Neural cell (in vitro differentiated cells): ENCODE measurements around the gene TMEM231. TPM values are rescaled to one million over a fixed set of nuclear protein-coding genes. Genes with fewer than 3 reads are reported as not detected.

Experiments
- H2AFZ ChIP-seq: fragments of 200-600, 300-800 bp; sonication (generic), shearing (Covaris generic); 2 replicates; pipeline ENCODE4 v1.6.0; 2014; ENCODE audit warnings: low read depth, mild to moderate bottlenecking, antibody characterized with exemption, low read length, moderate library complexity
- H3F3A ChIP-seq: fragments of 200-600 bp; shearing (Covaris generic); 2 replicates; pipeline ENCODE4 v1.6.1; 2016; ENCODE audit warnings: mild to moderate bottlenecking, moderate library complexity, mixed read lengths, antibody characterized with exemption, low read length; ENCODE audit not compliant: insufficient read depth, poor library complexity, severe bottlenecking
- H3K27ac ChIP-seq: fragments of 200-600, 300-800 bp; sonication (generic), shearing (Covaris generic); 2 replicates; pipeline ENCODE4 v1.5.1; 2014; ENCODE audit warnings: mild to moderate bottlenecking, low read length, moderate library complexity
- H3K27me3 ChIP-seq: fragments of 300-800, 200-600 bp; sonication (generic), shearing (Covaris generic); 2 replicates; pipeline ENCODE4 v1.6.0; 2014; ENCODE audit warnings: mild to moderate bottlenecking, low read depth, low read length, moderate library complexity; ENCODE audit not compliant: insufficient read depth
- H3K36me3 ChIP-seq: fragments of 300-800, 200-600 bp; sonication (generic), shearing (Covaris generic); 2 replicates; pipeline ENCODE4 v1.5.1; 2014; ENCODE audit warnings: mild to moderate bottlenecking, antibody characterized with exemption, low read length, moderate library complexity; ENCODE audit not compliant: insufficient read depth
- H3K4me2 ChIP-seq: fragments of 300-800, 200-600 bp; sonication (generic), shearing (Covaris generic); 2 replicates; pipeline ENCODE4 v1.6.0; 2014; ENCODE audit warnings: mild to moderate bottlenecking, low read length
- H3K4me3 ChIP-seq: fragments of 300-800, 200-600 bp; sonication (generic), shearing (Covaris generic); 2 replicates; pipeline ENCODE4 v1.5.1; 2014; ENCODE audit warnings: mild to moderate bottlenecking, low read length, moderate library complexity
- H3K79me2 ChIP-seq: fragments of 200-600 bp; shearing (Covaris generic); replicated peaks from 2 replicates; pipeline ENCODE4 v1.6.0; 2014; ENCODE audit warnings: mild to moderate bottlenecking, low read length, moderate library complexity; ENCODE audit not compliant: insufficient read depth
- H3K9ac ChIP-seq: fragments of 300-800, 200-600 bp; sonication (generic), shearing (Covaris generic); 2 replicates; pipeline ENCODE4 v1.6.1; 2016; ENCODE audit warnings: mild to moderate bottlenecking, low read length, mixed read lengths
- H3K9me2 ChIP-seq: fragments of 200-600 bp; shearing (Covaris generic); 2 replicates; pipeline ENCODE4 v1.6.1; 2016; ENCODE audit warnings: mild to moderate bottlenecking, low read length, mixed read lengths; ENCODE audit not compliant: insufficient read depth
- H3K9me3 ChIP-seq: fragments of 200-600, 300-800 bp; sonication (generic), shearing (Covaris generic); 2 replicates; pipeline ENCODE4 v1.6.1; 2016; ENCODE audit warnings: mild to moderate bottlenecking, mixed run types, low read length, moderate library complexity, mixed read lengths
- H4K20me1 ChIP-seq: fragments of 200-600 bp; shearing (Covaris generic); 2 replicates; pipeline ENCODE4 v1.6.1; 2016; ENCODE audit warnings: mild to moderate bottlenecking, mixed run types; ENCODE audit not compliant: insufficient read depth
- EP300 ChIP-seq: fragments of 450-650 bp; conservative IDR thresholded peaks from 2 replicates; pipeline ENCODE4 v1.6.1; 2014; ENCODE audit warnings: antibody characterized with exemption, mild to moderate bottlenecking, moderate library complexity; ENCODE audit not compliant: poor library complexity, severe bottlenecking
- EZH2 ChIP-seq: fragments of 200-600, 300-800 bp; shearing (Covaris generic), sonication (generic); IDR thresholded peaks from 2 replicates; pipeline ENCODE4 v1.6.1; 2014; ENCODE audit warnings: antibody characterized with exemption, low read length, borderline replicate concordance, mild to moderate bottlenecking; ENCODE audit not compliant: insufficient read depth, poor library complexity, severe bottlenecking
- MXI1 ChIP-seq: fragments of 450-650 bp; conservative IDR thresholded peaks from 2 replicates; pipeline ENCODE4 v1.6.1; 2014; ENCODE audit warnings: antibody characterized with exemption, mild to moderate bottlenecking; ENCODE audit not compliant: poor library complexity, severe bottlenecking
- POLR2AphosphoS5 ChIP-seq: IDR thresholded peaks from 2 replicates; pipeline ENCODE4 v1.6.1; 2012
- RAD21 ChIP-seq: fragments of 450-650 bp; conservative IDR thresholded peaks from 2 replicates; pipeline ENCODE4 v1.6.1; 2014; ENCODE audit warnings: antibody characterized with exemption, mild to moderate bottlenecking, moderate library complexity
- SMC3 ChIP-seq: fragments of 450-650 bp; conservative IDR thresholded peaks from 2 replicates; pipeline ENCODE4 v1.6.1; 2014; ENCODE audit warnings: antibody characterized with exemption, mild to moderate bottlenecking, moderate library complexity; ENCODE audit not compliant: poor library complexity
- TAF1 ChIP-seq: IDR thresholded peaks from 2 replicates; pipeline ENCODE4 v1.6.1; 2012; ENCODE audit warnings: low read depth
- polyA plus RNA-seq: library from polyadenylated mRNA; depleted of rRNA; stranded (reverse); fragments of >200 nt; gene quantifications from 2 replicates; pipeline ENCODE4 v1.2.3, GENCODE V29; 2014
- TF ChIP-seq, protein P1 (sequence below): fragments of 450-650 bp; IDR thresholded peaks from 2 replicates; pipeline ENCODE4 v1.5.1; 2014; ENCODE audit warnings: antibody characterized with exemption, mild to moderate bottlenecking, moderate library complexity; ENCODE audit not compliant: poor library complexity, severe bottlenecking
- TF ChIP-seq, protein P2 (sequence below): IDR thresholded peaks from 2 replicates; pipeline ENCODE4 v1.6.1; 2012; ENCODE audit warnings: borderline replicate concordance

TMEM231 gene
- polyA plus RNA-seq, 1 donor from 2014 or later = 19.6 TPM

DNA sequence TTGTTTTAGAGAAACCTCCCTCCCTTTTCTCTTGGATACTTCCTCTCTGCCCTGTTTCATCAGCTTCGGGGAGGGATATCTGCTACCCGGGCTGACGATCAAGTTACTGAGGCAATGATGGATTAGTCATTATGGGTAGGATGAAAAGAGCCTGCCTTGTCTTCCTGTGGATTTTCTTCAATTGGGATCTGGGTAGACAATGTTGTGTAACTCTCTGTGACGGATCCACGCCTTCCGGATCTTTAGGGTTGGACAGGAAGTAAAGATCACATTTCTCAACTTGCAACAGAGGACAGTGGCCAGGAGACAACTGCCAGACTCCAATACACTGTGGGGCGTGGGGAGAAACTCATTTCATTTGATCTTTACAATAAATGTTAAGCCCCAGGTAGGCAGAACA lies 49.5 kb downstream of the TMEM231 start:
- Histone ChIP-seq H2AFZ (no peak overlapping the region), H3K27me3 (no peaks in the 10 kb centered on the region), H3K9ac (no peak overlapping the region), H3K27ac (no peak overlapping the region), H3F3A (no peaks in the 10 kb centered on the region), H3K36me3 (no peaks in the 10 kb centered on the region), H4K20me1 (no peaks in the 10 kb centered on the region), H3K4me2 (no peak overlapping the region), H3K4me3 (no peak overlapping the region), H3K79me2 (no peaks in the 10 kb centered on the region), H3K9me2 (no peaks in the 10 kb centered on the region), H3K9me3 (no peaks in the 10 kb centered on the region)
- TF ChIP-seq EP300 (no peak), RAD21 (no peak), POLR2AphosphoS5 (no peak), EZH2 (no peak), MXI1 (no peak), TAF1 (no peak), SMC3 (no peak)
- TF ChIP-seq, protein P1, sequence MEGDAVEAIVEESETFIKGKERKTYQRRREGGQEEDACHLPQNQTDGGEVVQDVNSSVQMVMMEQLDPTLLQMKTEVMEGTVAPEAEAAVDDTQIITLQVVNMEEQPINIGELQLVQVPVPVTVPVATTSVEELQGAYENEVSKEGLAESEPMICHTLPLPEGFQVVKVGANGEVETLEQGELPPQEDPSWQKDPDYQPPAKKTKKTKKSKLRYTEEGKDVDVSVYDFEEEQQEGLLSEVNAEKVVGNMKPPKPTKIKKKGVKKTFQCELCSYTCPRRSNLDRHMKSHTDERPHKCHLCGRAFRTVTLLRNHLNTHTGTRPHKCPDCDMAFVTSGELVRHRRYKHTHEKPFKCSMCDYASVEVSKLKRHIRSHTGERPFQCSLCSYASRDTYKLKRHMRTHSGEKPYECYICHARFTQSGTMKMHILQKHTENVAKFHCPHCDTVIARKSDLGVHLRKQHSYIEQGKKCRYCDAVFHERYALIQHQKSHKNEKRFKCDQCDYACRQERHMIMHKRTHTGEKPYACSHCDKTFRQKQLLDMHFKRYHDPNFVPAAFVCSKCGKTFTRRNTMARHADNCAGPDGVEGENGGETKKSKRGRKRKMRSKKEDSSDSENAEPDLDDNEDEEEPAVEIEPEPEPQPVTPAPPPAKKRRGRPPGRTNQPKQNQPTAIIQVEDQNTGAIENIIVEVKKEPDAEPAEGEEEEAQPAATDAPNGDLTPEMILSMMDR = no peak
- TF ChIP-seq, protein P2, sequence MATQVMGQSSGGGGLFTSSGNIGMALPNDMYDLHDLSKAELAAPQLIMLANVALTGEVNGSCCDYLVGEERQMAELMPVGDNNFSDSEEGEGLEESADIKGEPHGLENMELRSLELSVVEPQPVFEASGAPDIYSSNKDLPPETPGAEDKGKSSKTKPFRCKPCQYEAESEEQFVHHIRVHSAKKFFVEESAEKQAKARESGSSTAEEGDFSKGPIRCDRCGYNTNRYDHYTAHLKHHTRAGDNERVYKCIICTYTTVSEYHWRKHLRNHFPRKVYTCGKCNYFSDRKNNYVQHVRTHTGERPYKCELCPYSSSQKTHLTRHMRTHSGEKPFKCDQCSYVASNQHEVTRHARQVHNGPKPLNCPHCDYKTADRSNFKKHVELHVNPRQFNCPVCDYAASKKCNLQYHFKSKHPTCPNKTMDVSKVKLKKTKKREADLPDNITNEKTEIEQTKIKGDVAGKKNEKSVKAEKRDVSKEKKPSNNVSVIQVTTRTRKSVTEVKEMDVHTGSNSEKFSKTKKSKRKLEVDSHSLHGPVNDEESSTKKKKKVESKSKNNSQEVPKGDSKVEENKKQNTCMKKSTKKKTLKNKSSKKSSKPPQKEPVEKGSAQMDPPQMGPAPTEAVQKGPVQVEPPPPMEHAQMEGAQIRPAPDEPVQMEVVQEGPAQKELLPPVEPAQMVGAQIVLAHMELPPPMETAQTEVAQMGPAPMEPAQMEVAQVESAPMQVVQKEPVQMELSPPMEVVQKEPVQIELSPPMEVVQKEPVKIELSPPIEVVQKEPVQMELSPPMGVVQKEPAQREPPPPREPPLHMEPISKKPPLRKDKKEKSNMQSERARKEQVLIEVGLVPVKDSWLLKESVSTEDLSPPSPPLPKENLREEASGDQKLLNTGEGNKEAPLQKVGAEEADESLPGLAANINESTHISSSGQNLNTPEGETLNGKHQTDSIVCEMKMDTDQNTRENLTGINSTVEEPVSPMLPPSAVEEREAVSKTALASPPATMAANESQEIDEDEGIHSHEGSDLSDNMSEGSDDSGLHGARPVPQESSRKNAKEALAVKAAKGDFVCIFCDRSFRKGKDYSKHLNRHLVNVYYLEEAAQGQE = no peak

DNA sequence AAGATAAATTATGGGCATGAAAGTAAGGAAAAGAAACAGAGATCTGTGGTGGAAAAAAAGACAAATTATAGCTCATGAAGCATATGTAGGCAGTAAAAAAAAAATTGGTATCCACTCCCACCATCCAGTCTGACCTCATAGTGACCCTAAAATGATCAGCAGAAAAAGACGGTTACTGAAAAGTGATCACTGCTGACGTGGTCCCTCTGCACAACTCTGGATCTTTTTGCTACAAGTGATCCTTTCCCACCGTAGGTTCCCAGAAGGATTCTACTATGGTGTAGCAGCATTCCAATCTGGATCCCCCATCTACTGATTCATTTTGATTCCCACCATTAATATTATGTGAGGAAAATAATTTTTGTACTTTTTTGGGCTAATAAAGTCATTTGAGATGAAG lies 49.9 kb downstream of the TMEM231 start:
- Histone ChIP-seq H3F3A (no peaks in the 10 kb centered on the region), H2AFZ (no peak overlapping the region), H4K20me1 (no peaks in the 10 kb centered on the region), H3K36me3 (no peaks in the 10 kb centered on the region), H3K4me3 (no peak overlapping the region), H3K9me3 (no peaks in the 10 kb centered on the region), H3K9ac (no peak overlapping the region), H3K79me2 (no peaks in the 10 kb centered on the region), H3K4me2 (no peak overlapping the region), H3K9me2 (no peaks in the 10 kb centered on the region), H3K27ac (peak overlapping the region; percentile 7), H3K27me3 (no peaks in the 10 kb centered on the region)
- TF ChIP-seq, protein P1 = no peak
- TF ChIP-seq SMC3 (no peak), EZH2 (no peak)
